ENCODE measurements around the gene SLC27A5.

DNA sequence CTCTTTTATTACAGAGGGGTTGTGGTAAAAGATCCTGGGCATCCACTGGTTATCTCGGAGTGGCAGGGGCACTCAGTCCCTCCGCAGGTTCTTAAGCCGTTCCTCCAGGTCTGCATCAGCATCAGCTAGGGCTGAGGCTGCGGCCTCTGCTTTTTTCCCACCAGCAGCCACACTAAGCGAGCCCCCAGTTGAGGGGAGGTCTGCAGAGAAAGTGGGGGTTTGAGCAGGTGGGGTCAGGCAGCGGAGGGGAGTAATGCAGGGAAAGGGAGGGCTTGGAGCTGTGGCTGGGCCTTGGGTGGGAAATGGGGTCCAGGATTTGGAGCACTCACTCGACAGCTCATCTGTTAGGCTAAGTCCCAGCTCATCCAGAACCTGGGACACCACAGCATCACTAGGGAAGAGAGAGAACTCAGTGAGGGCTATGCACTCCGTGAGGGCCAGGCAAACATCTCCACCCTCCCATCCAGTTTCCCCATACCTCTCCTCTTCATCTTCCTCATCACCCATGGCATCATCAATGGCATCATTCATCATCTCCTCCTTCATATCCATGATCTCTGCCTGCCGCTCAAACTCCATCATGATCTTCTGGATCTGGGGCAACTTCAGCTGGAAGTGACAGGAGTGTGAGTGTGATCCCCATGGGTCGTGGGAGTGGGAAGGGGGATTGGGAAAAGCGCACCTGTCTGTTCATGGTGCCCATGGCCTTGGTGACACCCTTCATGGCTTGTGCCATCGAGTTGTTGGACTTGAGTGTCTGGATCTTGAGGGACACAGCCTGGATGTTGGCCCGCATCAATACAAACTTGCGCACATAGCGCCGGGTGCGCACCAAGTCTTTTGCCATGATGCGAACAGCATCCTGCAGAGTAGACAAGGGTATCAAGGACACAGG, 40.0 kb upstream of the SLC27A5 start:
- TF ChIP-seq, protein P1, sequence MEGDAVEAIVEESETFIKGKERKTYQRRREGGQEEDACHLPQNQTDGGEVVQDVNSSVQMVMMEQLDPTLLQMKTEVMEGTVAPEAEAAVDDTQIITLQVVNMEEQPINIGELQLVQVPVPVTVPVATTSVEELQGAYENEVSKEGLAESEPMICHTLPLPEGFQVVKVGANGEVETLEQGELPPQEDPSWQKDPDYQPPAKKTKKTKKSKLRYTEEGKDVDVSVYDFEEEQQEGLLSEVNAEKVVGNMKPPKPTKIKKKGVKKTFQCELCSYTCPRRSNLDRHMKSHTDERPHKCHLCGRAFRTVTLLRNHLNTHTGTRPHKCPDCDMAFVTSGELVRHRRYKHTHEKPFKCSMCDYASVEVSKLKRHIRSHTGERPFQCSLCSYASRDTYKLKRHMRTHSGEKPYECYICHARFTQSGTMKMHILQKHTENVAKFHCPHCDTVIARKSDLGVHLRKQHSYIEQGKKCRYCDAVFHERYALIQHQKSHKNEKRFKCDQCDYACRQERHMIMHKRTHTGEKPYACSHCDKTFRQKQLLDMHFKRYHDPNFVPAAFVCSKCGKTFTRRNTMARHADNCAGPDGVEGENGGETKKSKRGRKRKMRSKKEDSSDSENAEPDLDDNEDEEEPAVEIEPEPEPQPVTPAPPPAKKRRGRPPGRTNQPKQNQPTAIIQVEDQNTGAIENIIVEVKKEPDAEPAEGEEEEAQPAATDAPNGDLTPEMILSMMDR (IDR thresholded peaks at IDR 0.05) = no peak
- no peak for TF ChIP-seq POLR2AphosphoS5 (IDR thresholded peaks at IDR 0.05)
- TF ChIP-seq POLR2A (IDR thresholded peaks at IDR 0.05; ENCODE audit: low read depth) = no peak
- TF ChIP-seq EP300 (IDR thresholded peaks at IDR 0.05) = no peak

Measured in esophagus muscularis mucosa (tissue), 4 donors.